HepG2 (cell line): Measurements from ENCODE around the gene ALDOA. TPM values are rescaled to one million over a fixed set of nuclear protein-coding genes. Genes with fewer than 3 reads are reported as not detected.

Experiments used
- AGO1 ChIP-seq: fragments of 200-400 bp; formaldehyde crosslinking; IDR thresholded peaks from 2 replicates; pipeline ENCODE4 v1.6.1; 2017; ENCODE audit warnings: mild to moderate bottlenecking, low read depth, low read length, moderate library complexity; ENCODE audit not compliant: poor library complexity, severe bottlenecking
- BRCA1 ChIP-seq: sonication (generic); formaldehyde crosslinking; IDR thresholded peaks from 2 replicates; pipeline ENCODE4 v1.4.0; 2020; ENCODE audit warnings: missing genetic modification reagents
- ETV5 ChIP-seq: IDR thresholded peaks from 2 replicates; pipeline ENCODE4 v1.6.1; 2018; ENCODE audit warnings: missing biosample characterization, missing genetic modification reagents, inconsistent platforms, borderline replicate concordance
- HNF4G ChIP-seq, 2 experiments: sonication (generic) in 1 of 2; formaldehyde crosslinking in 1 of 2; IDR thresholded peaks; 2 replicates each; pipeline versions ENCODE4 v1.4.0 to v1.6.1; 2011 to 2020; ENCODE audit warnings: borderline replicate concordance in 2 of 2, low read depth in 2 of 2, mild to moderate bottlenecking in 2 of 2, low read length in 1 of 2, missing genetic modification reagents in 1 of 2, moderate library complexity in 1 of 2
- HNRNPK ChIP-seq: fragments of 200-400 bp; formaldehyde crosslinking; IDR thresholded peaks from 2 replicates; pipeline ENCODE4 v1.6.1; 2018; ENCODE audit warnings: low read length, low read depth, moderate library complexity, mild to moderate bottlenecking; ENCODE audit not compliant: poor library complexity, severe bottlenecking
- PHF20 ChIP-seq: sonication (generic); formaldehyde crosslinking; IDR thresholded peaks from 2 replicates; pipeline ENCODE4 v1.5.0; 2020; ENCODE audit warnings: mild to moderate bottlenecking, missing genetic modification reagents
- SETDB1 ChIP-seq: sonication (generic); formaldehyde crosslinking; IDR thresholded peaks from 2 replicates; pipeline ENCODE4 v1.5.1; 2020; ENCODE audit warnings: missing genetic modification reagents, mild to moderate bottlenecking, borderline replicate concordance
- SP140L ChIP-seq: sonication (generic); formaldehyde crosslinking; IDR thresholded peaks from 2 replicates; pipeline ENCODE4 v1.4.0; 2020; ENCODE audit warnings: missing genetic modification reagents, borderline replicate concordance
- TAF15 ChIP-seq: fragments of 200-400 bp; formaldehyde crosslinking; IDR thresholded peaks from one replicate; pipeline ENCODE4 v1.6.1; 2018; ENCODE audit warnings: mild to moderate bottlenecking, low read depth, low read length; ENCODE audit not compliant: poor library complexity, severe bottlenecking
- TBP ChIP-seq: sonication (generic); formaldehyde crosslinking; IDR thresholded peaks from 2 replicates; pipeline ENCODE4 v1.5.0; 2020; ENCODE audit warnings: missing genetic modification reagents
- ZNF317 ChIP-seq: sonication (generic); formaldehyde crosslinking; IDR thresholded peaks from 2 replicates; pipeline ENCODE4 v1.5.0; 2020; ENCODE audit warnings: mild to moderate bottlenecking, missing genetic modification reagents
- ZNF451 ChIP-seq: sonication (generic); formaldehyde crosslinking; IDR thresholded peaks from 2 replicates; pipeline ENCODE4 v1.5.0; 2020; ENCODE audit warnings: mild to moderate bottlenecking, missing genetic modification reagents
- ZNF83 ChIP-seq: sonication (generic); formaldehyde crosslinking; IDR thresholded peaks from 2 replicates; pipeline ENCODE4 v1.4.0; 2020; ENCODE audit warnings: missing genetic modification reagents, mild to moderate bottlenecking, borderline replicate concordance
- ZNF839 ChIP-seq: sonication (generic); formaldehyde crosslinking; IDR thresholded peaks from 2 replicates; pipeline ENCODE4 v1.4.0; 2020; ENCODE audit warnings: missing genetic modification reagents, mild to moderate bottlenecking, borderline replicate concordance
- polyA plus RNA-seq, 8 experiments: library from polyadenylated mRNA; depleted of rRNA in 3 of 8; stranded (reverse) in 7 of 8; unstranded in 1 of 8; fragments of >200 nt; fragmentation: Illumina TruSeq in 4 of 8; extraction: Trizol in 4 of 8; gene quantifications; 2 replicates each; pipeline versions ENCODE4 v1.2.1 to v1.2.3, GENCODE V29; 2011 to 2016; ENCODE audit warnings: low read depth in 4 of 8, missing spikeins in 1 of 8, mixed read lengths in 1 of 8; ENCODE audit not compliant: insufficient read depth in 1 of 8
- total RNA-seq, 5 experiments: library from RNA; depleted of rRNA; stranded (reverse); fragments of >200 nt; fragmentation: Illumina TruSeq; extraction: Trizol; gene quantifications; 2 replicates each; pipeline ENCODE4 v1.2.3, GENCODE V29; 2016; ENCODE audit warnings: low read depth in 1 of 5
- TF ChIP-seq, protein P1 (sequence below): sonication (generic); formaldehyde crosslinking; IDR thresholded peaks from one replicate; pipeline ENCODE4 v1.5.1; 2020; ENCODE audit warnings: mild to moderate bottlenecking, missing genetic modification reagents; ENCODE audit errors: not compliant biosample characterization
- TF ChIP-seq, protein P2 (sequence below): sonication (generic); formaldehyde crosslinking; IDR thresholded peaks from 2 replicates; pipeline ENCODE4 v1.9.0; 2022; ENCODE audit warnings: low read depth, missing genetic modification reagents
- TF ChIP-seq, protein P3 (sequence below): sonication (generic); formaldehyde crosslinking; IDR thresholded peaks from 2 replicates; pipeline ENCODE4 v1.4.0; 2020; ENCODE audit warnings: mild to moderate bottlenecking, missing genetic modification reagents

The ALDOA gene
- total and polyA plus RNA-seq, 2 of the 13 experiments (the other 11 are each of a cell fraction or from before 2014, with no cell fraction given), result 925 to 1,884 TPM

DNA sequence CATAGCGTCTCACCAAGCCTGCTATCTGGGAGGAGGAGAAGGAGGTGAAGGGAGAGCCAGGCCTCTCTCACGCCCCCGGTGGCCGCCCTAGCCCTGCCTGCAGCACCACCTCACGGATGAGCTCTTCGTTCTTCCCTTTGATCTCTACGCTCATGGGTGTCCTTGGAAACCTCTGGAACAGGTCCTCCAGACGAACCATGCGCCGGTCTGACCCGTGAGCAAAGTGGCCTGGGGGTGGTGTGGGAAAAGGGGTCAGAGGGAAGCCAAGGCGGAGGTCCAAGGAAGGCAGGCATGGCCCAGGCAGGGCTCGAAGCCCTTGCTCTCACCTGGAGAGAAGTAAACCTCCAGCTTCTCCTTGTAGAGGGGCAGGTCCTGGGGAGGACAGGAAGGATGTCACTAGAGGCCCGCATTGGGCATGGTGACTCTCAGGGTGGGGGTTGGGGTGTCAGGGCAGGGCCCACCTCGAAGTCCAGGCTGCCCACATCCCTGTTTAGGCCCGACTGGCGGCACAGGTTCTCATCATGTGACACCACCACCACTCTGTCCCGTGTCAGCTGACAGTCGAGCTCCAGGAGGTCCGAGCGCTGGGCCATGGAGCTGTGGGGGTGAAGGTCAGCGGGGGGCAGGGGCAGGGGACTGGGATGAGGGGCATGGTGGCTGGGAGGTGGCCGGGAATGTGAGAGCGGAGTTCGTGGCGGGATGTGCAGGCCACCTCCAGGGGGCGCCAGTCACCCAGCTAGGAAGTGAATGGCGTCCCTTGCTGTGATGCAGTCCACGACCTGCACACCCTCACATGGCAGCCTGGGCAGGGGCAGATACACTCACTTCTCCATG lies 46.9 kb downstream of the ALDOA start (continued):
- TF ChIP-seq, protein P1, sequence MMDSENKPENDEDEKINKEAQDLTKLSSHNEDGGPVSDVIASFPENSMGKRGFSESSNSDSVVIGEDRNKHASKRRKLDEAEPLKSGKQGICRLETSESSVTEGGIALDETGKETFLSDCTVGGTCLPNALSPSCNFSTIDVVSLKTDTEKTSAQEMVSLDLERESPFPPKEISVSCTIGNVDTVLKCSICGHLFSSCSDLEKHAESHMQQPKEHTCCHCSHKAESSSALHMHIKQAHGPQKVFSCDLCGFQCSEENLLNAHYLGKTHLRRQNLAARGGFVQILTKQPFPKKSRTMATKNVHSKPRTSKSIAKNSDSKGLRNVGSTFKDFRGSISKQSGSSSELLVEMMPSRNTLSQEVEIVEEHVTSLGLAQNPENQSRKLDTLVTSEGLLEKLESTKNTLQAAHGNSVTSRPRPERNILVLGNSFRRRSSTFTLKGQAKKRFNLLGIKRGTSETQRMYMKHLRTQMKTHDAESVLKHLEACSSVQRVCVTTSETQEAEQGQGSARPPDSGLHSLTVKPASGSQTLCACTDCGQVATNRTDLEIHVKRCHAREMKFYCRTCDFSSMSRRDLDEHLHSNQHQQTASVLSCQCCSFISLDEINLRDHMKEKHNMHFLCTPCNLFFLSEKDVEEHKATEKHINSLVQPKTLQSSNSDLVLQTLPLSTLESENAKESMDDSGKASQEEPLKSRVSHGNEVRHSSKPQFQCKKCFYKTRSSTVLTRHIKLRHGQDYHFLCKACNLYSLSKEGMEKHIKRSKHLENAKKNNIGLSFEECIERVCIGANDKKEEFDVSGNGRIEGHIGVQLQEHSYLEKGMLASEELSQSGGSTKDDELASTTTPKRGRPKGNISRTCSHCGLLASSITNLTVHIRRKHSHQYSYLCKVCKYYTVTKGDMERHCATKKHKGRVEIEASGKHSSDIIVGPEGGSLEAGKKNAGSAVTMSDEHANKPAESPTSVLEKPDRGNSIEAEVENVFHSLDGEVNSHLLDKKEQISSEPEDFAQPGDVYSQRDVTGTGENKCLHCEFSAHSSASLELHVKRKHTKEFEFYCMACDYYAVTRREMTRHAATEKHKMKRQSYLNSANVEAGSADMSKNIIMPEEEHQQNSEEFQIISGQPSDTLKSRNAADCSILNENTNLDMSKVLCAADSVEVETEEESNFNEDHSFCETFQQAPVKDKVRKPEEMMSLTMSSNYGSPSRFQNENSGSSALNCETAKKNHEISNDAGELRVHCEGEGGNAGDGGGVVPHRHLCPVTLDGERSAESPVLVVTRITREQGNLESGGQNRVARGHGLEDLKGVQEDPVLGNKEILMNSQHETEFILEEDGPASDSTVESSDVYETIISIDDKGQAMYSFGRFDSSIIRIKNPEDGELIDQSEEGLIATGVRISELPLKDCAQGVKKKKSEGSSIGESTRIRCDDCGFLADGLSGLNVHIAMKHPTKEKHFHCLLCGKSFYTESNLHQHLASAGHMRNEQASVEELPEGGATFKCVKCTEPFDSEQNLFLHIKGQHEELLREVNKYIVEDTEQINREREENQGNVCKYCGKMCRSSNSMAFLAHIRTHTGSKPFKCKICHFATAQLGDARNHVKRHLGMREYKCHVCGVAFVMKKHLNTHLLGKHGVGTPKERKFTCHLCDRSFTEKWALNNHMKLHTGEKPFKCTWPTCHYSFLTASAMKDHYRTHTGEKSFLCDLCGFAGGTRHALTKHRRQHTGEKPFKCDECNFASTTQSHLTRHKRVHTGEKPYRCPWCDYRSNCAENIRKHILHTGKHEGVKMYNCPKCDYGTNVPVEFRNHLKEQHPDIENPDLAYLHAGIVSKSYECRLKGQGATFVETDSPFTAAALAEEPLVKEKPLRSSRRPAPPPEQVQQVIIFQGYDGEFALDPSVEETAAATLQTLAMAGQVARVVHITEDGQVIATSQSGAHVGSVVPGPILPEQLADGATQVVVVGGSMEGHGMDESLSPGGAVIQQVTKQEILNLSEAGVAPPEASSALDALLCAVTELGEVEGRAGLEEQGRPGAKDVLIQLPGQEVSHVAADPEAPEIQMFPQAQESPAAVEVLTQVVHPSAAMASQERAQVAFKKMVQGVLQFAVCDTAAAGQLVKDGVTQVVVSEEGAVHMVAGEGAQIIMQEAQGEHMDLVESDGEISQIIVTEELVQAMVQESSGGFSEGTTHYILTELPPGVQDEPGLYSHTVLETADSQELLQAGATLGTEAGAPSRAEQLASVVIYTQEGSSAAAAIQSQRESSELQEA (CRISPR knock-in tag), result peak; percentile 80
- no peak for TF ChIP-seq BRCA1 (CRISPR knock-in tag)
- no peak for TF ChIP-seq SP140L (CRISPR knock-in tag)
- TF ChIP-seq ETV5 (CRISPR knock-in tag), result peak; percentile 37
- TF ChIP-seq HNRNPK, result peak; percentile 81
- TF ChIP-seq ZNF317 (CRISPR knock-in tag), result peak; percentile 62
- TF ChIP-seq, protein P2, sequence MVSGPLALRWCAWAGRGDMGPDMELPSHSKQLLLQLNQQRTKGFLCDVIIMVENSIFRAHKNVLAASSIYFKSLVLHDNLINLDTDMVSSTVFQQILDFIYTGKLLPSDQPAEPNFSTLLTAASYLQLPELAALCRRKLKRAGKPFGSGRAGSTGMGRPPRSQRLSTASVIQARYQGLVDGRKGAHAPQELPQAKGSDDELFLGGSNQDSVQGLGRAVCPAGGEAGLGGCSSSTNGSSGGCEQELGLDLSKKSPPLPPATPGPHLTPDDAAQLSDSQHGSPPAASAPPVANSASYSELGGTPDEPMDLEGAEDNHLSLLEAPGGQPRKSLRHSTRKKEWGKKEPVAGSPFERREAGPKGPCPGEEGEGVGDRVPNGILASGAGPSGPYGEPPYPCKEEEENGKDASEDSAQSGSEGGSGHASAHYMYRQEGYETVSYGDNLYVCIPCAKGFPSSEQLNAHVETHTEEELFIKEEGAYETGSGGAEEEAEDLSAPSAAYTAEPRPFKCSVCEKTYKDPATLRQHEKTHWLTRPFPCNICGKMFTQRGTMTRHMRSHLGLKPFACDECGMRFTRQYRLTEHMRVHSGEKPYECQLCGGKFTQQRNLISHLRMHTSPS (CRISPR knock-in tag), result no peak
- peak; percentile 83 for TF ChIP-seq PHF20
- TF ChIP-seq HNF4G (IDR thresholded peaks at IDR 0.05; ENCODE audit: borderline replicate concordance, low read depth, low read length), result peak; percentile 63
- 0 out of 2 replicates have a peak, but pooled peaks have one; percentile 63 for TF ChIP-seq HNF4G (CRISPR knock-in tag; IDR thresholded peaks at IDR 0.05; ENCODE audit: borderline replicate concordance, low read depth)
- no peak for TF ChIP-seq TAF15
- no peak for TF ChIP-seq TBP (CRISPR knock-in tag)
- TF ChIP-seq SETDB1, result no peak
- TF ChIP-seq AGO1, result no peak
- TF ChIP-seq, protein P3, sequence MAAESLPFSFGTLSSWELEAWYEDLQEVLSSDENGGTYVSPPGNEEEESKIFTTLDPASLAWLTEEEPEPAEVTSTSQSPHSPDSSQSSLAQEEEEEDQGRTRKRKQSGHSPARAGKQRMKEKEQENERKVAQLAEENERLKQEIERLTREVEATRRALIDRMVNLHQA (CRISPR knock-in tag), result no peak
- 0 out of 2 replicates have a peak, but pooled peaks have one; percentile 83 for TF ChIP-seq ZNF839
- peak; percentile 69; the same call in 1 of the 2 replicates for TF ChIP-seq ZNF83
- TF ChIP-seq ZNF451 (CRISPR knock-in tag), result peak; percentile 65; the same call in 1 of the 2 replicates
